GM12878 (cell line): ENCODE measurements around the gene DISC1.

Source experiments
- BCL3 ChIP-seq: IDR thresholded peaks from 2 replicates; pipeline ENCODE4 v1.6.1; 2011; ENCODE audit warnings: borderline replicate concordance, low read depth, mild to moderate bottlenecking, moderate library complexity, low read length; ENCODE audit not compliant: insufficient read depth, poor library complexity, severe bottlenecking
- RAD51 ChIP-seq: fragments of 450-650 bp; IDR thresholded peaks from 2 replicates; pipeline ENCODE4 v1.6.1; 2016; ENCODE audit warnings: moderate library complexity, mild to moderate bottlenecking, inconsistent platforms
- USF1 ChIP-seq: IDR thresholded peaks from 2 replicates; pipeline ENCODE4 v1.6.1; 2011; ENCODE audit warnings: borderline replicate concordance, low read depth, mild to moderate bottlenecking, moderate library complexity, mixed read lengths, low read length; ENCODE audit not compliant: insufficient read depth; ENCODE audit errors: extremely low read length

- TF ChIP-seq BCL3 (no peak), RAD51 (no peak), USF1 (no peak)
Observed at GRCh38 chr1:231629132-231629531, 2.5 kb downstream of the DISC1 start.
